GM18508 (cell line): ENCODE data around the gene RACK1.
"Not testable (repeated sequence)": the region's sequence is repeated elsewhere in the genome, so short reads cannot be mapped to it uniquely, and the experiment has no call there.

Experiments
- ATAC-seq: cut with Tn5 transposase; IDR thresholded peaks from one replicate; pipeline ENCODE4 v1.9.1; 2021; ENCODE audit warnings: moderate number of reproducible peaks; ENCODE audit not compliant: insufficient read depth, unreplicated experiment

Gene RACK1

DNA sequence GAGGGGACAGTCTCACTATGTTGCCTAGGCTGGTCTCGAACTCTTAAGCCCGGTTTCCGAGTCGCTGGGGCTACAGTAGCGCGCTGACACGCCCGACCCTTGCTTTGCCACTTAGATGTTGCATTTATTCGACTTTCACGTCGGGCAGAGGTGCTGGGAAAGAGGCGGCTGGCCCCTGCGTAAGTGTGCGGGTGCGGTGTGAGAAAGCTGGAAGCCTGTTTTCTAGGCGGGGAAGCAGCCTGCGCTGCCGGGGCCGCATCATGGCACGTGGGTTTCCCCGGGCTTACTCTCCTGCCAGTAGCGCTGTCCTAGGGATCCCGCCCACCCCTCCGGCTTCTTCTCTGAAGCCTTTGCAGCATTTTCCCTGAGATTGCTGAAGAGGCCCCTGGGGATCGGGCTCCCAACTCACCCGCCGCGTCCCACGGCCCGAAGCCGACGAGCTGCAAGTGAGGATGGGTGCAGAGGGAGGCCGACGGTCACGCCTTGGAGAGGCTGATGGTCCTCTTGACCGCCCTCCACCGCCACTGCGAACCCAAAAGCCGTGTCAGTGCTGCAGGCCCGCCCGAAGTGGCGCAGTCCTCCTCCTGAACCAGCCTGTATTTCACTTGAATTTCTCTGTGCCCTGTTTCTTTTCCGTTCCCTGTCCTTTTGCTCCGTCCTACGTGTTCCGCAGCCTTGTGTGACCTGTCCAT, 26.4 kb downstream of the RACK1 start:
- ATAC-seq: no peak

DNA sequence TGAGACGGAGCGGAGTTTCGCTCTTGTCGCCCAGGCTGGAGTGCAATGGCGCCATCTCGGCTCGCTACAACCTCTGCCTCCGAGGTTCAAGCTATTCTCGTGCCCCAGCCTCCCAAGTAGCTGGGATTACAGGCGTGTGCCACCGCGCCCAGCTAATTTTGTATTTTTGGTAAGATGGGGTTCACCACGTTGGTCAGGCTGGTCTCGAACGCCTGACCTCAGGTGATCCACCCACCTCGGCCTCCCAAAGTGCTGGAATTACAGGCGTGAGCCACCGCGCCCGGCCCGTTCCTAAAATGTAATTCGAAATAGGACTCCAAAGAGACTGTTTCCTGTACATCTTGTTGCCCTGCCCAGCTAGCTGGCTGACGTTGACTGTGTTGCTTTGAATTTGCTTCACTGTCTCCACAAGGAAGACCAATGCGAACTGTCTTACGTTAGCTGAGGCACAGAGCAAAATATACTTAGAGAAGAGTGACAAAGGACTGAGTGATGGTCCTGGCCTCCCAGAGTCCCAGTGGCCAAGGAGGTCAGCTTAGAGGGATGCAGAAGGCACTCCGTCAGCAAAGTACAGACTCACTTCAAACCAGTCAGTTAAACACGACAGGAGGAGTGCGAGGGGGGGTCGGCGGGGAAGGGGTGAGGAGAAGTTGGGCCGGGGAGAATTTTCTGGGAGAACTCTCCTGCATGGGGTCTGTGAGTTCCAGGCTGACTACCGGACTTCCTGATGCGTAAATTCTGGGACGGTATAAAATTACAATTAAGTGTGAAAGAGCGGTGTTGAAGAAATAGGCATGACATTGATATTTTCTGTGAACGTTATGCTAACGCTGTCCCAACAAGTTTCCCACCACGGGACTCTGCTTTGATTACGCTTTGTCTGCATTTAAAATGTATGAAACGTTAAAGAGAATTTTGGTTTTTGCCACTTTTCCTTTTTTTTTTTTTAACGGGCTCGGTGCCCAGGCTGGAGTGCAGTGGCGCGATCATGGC, 27.4 kb downstream of the RACK1 start:
- ATAC-seq: no peak

DNA sequence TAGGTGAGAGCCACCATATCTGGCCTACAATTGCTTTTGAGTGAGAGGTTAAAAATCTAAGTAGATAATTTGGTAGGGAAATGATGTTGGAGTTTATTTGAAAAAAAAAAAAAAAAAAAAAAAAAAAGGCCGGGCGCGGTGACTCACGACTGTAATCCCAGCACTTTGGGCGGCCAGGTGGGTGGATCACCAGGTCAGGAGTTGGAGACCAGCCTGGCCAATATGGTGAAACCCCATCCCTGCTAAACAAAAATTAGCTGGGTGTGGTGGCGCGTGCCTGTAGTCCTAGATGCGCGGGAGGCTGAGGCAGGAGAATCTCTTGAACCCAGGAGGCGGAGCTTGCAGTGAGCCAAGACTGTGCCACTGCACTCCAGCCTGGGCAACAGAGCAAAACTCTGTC, 29.5 kb downstream of the RACK1 start:
- not testable (repeated sequence) for ATAC-seq

DNA sequence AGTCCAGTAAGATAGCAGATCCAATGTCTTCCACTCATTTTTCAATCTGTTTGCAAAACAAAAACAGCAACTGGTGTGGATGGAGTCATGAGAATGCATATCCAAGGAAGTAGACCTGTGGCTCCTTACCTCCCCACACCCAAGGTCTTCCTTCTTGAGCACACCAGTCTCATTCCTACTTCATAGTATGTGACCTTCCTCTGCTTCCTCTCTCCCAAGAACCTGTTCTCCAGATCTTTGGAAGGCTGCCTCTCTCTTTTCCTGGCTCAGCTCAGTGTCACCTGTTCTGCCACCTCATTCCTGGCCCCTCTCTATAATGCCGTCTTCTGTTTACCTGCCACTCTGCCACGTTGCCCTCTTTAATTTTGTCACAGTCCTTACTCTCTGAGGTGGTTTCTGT, 30.8 kb downstream of the RACK1 start:
- no peak for ATAC-seq

DNA sequence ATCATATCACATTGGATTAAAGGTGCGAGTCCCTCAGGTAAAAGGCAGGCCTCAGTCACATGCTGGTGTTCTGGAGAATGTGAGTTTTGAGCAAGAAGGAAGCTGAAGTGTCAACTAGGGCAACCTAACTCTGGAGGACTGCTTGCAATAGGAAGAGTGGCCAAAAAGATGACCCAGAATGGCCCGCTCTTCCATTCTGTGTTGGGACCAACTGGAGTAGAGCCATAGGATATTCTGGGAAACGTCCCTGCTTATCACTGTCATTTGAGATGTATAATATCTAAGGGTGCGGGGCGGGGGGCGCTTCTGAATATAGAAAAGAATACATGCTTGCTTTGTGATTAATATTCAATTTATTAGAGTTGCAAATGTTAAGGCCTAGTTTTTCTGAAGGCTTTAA, 31.6 kb downstream of the RACK1 start:
- no peak for ATAC-seq

DNA sequence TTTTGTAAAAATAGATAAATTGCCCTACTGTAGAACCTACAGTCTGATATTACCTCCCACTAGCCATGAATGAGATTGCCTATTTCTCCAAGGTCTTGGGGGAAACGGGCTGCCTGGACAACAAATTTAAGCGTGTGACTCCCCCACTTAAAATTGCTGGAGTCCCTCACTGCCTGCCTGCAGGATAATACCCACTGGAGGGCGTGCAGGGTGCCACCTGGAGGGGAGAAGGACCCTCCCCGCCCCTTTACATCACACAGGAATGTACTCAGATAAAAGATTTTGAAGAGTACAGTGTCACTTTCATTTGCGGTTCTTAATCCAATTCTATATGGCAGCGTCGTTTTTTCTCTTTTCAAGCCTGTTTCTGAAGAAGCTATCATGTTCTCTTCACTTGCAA, 32.5 kb downstream of the RACK1 start:
- no peak for ATAC-seq

DNA sequence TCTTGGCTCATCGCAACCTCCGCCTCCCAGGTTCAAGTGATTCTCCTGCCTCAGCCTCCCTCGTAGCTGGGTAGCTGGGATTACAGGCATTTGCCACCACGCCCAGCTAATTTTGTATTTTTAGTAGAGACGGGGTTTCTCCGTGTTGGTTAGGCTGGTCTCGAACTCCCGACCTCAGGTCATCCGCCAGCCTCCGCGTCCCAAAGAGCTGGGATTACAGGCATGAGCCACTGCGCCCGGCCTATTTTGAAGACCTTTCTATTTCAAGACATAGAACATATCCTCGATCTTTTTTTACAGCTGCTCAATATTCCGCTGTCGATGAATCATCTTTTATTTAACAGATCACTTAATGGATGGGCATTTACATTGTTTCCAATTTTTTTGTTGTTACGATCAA, 33.0 kb downstream of the RACK1 start:
- ATAC-seq: not testable (repeated sequence)

DNA sequence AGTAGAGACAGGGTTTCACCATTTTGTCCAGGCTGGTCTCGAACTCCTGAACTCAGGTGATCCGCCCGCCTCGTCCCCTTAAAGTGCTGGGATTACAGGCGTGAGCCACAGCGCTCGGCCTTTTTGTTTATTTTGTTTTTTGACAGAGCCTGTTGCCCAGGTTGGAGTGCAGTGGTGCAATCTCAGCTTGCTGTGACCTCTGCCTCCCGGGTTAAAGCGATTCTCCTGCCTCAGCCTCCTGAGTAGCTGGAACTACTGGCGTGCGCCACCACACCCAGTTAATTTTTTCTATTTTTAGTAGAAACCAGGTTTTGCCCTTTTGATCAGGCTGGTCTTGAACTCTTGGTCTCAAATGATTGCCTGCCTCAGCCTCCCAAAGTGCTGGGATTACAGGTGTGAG, 33.6 kb downstream of the RACK1 start:
- ATAC-seq: not testable (repeated sequence)

DNA sequence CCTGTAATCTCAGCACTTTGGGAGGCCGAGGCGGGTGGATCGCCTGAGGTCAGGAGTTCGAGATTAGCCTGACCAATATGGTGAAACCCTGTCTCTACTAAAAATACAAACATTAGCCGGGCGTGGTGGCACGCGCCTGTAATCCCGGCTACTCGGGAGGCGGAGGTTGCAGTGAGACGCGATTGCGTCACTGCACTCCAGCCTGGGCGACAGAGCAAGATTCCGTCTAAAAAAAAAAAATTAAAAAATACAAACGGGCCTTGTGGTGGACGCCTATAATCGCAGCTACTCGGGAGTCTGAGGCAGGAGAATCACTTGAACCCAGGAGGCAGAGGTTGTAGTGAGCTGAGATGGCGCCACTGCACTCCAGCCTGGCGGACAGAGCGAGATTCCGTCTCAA, 34.7 kb downstream of the RACK1 start:
- not testable (repeated sequence) for ATAC-seq

DNA sequence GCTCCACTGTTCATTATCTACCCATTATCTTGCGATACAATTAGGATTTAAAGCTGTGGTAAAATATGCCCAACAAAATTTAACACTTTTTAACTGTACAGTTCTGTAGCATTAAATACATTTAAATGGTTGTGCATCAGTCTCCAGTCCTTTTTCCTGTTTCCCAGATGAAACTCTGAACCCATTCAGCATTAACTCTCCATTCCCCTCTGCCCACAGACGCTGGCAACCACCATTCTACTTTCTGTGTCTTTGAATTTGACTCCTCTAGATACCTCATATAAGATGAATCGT, 35.8 kb downstream of the RACK1 start:
- no peak for ATAC-seq

DNA sequence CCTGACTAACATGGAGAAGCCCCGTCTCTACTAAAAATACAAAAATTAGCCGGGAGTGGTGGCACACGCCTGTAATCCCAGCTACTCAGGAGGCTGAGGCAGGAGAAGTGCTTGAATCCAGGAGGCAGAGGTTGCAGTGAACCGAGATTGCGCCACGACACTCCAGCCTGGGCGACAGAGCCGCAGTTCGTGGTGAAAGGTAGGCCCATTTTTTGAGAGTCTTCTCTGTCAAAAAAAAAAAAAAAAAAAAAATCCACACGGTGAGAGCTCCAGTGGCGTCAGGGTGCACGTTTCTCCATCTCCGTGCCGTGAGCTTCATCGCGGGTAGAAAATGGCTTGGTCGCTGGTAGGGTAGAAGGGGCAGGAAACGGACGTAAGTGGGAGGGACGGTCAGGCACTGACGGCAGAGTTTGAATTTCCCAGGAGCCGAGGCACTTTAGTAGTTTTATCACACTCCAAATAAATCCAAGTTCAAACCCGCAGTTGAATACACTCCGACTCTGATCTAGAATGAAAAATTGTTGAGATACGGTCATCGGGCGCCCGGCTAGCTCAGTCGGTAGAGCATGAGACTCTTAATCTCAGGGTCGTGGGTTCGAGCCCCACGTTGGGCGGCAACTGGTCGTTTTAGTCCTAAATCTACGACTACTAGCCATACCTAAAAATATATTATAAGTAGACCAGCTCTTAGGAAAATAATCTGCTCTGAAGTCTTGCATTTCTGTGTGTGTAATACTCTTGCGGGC, 36.3 kb downstream of the RACK1 start:
- ATAC-seq: no peak

DNA sequence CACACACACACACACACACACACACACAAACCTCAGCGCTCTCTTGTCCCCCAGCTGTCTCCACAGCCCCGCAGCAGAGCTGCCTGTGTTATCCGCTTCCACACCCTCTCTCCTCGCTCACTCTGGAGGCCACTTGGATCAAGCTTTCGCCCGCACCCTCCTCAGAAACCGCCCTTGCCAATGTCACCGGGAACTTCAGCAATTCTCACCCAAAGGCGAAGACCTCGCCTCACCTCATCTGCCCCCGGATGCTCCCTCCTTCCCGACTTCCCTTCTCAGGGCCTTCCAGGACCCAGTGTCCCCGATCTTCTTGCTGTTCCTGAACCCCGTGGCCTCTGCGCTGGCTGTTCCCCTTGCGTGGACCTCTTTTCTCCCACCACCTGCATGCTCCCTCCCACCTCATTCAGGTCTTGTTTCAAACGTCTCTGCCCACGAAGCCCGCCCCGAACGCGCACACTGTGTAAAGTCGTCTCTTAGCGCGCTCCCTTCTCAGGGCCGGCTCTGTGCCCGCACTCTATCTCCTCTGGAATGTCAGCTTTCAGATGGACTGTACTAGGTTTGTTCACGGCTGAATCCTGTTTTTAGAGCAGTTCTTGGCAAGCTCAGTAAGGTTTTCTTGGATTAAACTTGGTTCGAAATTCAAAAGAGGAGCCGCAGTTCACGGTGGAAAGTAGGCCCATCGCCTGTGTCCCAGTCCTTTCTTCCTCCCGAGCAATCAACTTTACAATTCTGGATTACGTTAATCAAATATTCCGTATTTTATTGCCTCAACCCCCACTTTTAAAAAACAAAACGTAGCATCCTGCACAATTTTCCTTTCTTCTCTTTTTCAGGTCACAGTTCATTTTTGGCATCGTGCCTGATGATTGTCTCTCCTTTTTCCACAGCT, 37.7 kb downstream of the RACK1 start:
- no peak for ATAC-seq

DNA sequence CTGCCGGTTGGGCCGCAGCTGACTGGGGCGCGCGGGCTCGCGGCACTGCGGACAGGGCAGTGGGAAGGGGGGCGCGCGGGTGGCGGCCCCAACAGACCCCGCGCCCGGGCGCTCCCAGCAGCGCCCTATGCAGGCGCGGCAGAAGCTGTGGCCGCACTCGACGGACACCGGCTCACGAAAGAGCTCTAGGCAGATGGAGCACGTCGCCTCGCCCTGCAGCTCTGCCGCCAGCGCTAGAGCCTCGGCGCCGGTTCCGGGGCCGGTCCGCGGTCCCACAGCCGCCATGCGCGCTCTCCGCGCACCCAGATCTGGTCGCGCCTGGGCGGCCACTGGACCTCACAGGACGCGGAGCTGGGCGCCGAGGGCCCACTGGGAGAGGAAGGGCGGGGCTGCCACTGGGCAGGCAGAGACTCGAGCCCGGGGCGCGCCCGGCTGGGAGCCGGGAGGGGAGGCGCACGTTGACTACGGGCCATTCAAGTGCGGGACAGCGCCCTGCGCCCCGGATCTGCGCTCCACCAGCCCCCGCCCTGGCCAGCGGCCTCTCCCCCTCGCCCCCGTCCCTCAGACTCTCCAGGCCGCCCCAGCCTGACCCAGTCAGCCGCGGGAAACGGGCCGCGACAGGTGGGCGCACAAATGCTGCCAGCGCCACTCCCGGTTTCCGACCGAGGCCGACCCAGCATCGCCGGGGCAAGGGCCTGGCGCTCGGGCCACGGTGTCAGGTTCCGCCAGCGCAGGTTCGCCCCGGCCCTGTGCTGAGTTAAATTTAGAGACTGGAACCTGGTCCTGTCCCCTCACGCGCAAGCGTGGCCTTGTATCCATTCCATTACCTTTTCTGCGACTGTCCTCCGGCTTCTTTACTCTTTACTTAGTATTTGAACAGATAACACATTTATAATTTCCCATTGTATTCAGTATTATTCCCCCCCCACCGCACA, 38.6 kb downstream of the RACK1 start, which contains the start of gene TRIM7:
TSS of gene TRIM7 (minus strand) at position 371 of the 935 bp plus-strand sequence. CDS start at position 285, 86 bp downstream.
- ATAC-seq: no peak

DNA sequence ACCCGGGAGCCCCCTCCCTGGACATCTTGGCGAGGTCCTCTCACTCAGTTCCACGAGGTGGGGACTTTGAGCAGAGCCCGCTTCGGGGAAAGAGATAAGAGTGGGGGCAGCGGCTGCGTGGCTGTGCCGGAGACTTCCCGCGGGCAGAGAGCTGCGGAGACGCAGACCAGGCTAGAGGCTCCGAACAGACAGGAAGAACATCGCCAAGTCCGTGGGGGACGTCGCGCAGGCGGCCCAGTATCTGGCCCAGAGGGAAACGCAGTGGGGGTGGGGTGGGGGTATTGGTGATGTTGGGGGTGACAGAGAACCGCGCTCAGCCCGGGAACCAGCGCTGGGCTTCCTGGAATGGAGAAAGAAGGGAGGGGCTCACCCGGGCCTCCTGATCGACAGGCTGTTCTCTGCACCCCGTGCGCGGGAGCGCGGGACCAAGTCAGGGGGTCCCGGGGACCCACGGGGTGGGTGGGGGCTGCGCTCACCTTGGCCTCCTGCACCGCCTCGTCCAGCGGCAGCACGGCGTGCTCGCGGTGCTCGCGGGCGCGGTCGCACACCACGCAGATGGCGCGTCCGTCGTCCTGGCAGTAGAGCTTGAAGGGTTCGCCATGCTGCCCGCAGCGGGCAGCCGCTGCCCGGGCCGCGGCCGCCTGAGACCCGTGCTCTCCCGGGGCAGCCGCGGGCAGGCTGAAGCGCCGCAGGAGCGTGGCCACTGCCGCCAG, 39.4 kb downstream of the RACK1 start:
- no peak for ATAC-seq

DNA sequence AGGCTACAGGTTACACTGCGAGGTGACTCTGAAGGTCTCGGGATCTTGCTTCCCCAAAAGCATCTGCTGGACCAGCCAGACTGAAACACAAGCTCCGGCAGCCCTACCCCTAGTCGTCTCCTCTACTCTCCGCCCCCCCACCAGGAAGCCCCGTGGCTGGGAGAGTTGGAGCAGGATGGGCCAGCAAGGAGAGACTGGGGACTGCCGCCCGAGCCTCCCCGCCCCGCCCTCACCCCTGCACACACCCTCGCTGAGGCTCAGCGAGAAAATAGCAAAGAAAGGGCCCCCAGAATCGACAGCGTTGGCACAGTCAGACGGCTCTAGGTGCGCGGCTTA, 40.0 kb downstream of the RACK1 start:
- no peak for ATAC-seq

DNA sequence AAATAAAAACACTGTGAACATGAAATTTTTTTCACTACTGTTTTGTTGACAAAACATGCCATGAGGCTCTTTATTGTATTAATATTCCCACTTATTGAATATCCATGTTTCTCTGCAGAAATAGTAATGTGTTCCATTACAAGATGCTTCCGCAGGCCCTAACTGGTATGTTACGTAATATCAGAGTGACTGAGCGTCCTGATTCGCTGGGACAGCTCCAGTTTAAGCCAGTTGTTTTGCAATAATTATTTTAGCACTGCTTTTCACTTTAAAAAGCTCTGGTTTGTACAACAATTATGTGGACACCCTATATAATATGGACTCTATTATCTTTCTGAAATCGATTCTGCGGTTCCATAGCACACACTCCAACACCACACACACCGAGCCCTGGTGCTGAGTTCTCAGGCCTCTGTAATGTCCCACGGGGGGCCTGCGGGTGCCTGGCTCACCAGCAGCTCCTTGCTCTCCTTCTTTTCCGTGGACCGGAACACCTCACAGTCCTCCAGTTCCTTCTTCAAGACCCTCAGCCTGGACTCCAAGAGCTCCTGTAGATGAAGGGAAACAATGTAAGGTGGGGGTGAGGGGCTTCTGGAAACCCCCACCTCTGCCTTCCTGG, 40.5 kb downstream of the RACK1 start:
- ATAC-seq: no peak

DNA sequence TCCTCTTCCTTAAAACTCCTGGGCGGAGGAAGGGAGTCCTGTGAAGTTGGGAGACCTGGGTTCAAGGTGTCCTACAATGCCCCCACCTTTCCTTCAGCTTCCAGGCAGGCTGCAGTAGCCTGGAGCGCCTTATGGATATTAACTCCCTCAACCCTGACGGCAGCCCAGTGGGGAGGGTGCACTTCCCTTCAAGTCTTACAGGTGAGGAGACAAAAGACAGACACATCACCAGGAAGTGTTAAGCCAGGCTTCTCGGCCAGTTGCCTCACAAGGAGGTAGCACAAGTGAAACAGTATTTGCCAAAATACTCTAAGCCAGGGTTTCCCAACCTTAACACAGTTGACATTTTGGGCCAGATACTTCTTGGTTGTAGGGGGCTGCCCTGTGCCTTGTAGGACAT, 42.9 kb downstream of the RACK1 start:
- ATAC-seq: no peak
